SK-N-MC (cell line): ENCODE data around the gene GABRB2.

Experiments
- EZH2 ChIP-seq: fragments of 200-600 bp; sonication (generic); IDR thresholded peaks from one replicate; pipeline ENCODE4 v1.6.1; 2017; ENCODE audit warnings: antibody characterized with exemption
- POLR2AphosphoS5 ChIP-seq: IDR thresholded peaks from 2 replicates; pipeline ENCODE4 v1.6.1; 2012; ENCODE audit warnings: mild to moderate bottlenecking, low read depth, low read length, borderline replicate concordance

- TF ChIP-seq EZH2 (no peak), POLR2AphosphoS5 (no peak)
Observed at GRCh38 chr5:161256957-161257356, 289.6 kb downstream of the GABRB2 start.
